NCI-H510A treated with DMSO at 0.1 percent for 48 hours (cell line): ENCODE data around the gene TSKS.
A peak's percentile ranks its signal among the peaks of the same experiment; 100 is the strongest.

Experiments
- DNase-seq: peaks from one replicate; lab custom pipeline; 2025; lab: John Stamatoyannopoulos, UW

Gene TSKS

GRCh38 chr19:49716154-49716553 lies 47.0 kb downstream of the TSKS start:
- no peak for DNase-seq

DNA sequence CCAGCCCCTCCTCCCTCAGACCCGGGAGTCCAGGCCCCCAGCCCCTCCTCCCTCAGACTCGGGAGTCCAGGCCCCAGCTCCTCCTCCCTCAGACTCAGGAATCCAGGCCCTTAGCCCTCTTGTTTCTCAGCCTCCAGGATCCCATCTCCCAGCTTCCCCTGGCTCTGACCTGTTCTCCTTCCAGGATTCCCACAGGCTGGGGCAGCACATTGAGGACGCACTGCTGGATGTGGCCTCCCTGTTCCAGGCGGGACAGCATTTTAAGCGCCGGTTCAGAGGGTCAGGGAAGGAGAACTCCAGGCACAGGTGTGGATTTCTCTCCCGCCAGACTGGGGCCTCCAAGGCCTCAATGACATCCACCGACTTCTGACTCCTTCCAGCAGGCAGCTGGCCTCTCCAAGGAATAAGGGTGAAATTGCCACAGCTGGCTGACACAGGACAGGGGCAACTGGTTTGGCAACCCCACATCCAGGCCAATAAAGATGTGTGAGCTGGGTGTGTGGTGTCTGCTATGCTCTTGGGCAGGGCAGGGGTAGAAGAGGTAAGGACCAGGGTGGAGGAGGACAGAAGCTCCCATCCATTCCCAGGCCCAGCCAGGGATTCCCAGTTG lies 49.8 kb downstream of the TSKS start:
- DNase-seq = no peak

DNA sequence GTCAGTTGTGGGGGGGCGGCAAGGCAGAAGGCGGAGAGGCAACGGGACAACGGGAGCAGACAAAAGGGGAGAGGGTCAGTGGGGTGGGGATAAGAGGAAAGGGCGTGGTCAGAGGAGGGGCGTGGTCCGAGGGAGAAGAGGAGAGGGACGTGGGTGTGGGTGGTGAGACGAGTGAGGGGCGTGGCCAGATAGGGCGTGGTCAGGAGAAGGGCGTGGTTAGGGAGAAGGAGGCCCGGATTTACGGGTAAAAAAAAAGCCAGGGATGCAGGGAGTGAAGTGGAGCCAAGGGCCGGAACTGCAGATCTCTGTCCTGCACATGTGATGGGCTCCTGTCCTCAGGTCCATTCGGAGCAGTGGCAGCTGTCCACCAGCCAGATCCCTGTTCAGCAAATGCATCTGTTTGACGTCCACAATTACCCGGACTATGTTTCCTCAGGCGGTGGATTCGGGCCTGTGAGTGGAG lies 50.7 kb downstream of the TSKS start:
- no peak for DNase-seq

GRCh38 chr19:49710372-49710951 lies 52.6 kb downstream of the TSKS start:
- no peak for DNase-seq

GRCh38 chr19:49705919-49706318 lies 57.2 kb downstream of the TSKS start:
- DNase-seq = no peak

DNA sequence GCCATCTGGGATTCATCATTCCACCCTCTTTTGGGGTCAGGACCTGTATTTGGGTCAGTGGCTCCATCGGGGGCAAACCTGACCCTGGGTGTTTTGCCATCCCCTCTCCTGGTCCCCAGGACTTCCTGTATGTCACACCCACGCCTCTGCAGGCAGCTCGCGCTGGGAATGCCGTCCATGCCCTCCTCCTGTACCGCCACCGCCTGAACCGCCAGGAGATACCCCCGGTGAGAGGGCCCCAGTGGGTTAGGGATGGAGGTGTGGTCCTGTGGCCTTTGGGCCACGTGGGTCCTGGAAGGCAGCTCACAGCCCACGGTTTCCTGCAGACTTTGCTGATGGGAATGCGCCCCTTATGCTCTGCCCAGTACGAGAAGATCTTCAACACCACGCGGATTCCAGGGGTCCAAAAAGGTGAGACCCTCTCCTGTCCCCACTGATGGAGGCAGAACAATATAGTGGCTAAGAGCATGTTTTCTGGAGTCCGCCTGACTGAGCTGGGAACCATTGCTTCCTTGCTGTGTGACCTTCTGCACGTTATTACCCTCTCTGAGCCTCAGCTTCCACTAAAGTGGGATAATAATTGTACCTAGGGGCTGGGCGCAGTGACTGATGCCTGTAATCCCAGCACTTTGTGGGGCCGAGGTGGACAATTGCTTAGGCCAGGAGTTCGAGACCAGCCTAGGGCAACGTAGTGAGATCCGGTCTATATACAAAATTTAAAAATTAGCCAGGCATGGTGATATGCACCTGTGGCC lies 58.0 kb downstream of the TSKS start:
- no peak for DNase-seq

DNA sequence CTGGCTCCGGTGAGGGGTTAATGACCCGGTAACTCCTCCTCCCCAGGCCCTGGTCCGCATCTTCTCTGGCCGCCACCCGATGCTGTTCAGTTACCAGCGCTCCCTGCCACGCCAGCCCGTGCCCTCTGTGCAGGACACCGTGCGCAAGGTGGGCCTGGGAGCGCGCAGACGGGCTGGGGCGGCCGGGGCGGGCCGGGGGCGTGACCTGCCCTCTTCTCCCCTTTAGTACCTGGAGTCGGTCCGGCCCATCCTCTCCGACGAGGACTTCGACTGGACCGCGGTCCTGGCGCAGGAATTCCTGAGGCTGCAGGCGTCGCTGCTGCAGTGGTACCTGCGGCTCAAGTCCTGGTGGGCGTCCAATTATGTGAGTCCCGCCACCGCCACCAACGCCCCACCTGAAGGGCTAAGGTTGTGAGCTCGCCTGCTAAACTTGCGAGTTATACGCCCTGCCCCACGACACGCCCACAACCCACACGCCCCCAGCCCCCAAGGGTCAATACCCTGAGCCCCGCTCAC lies 61.8 kb downstream of the TSKS start:
- DNase-seq = no peak

DNA sequence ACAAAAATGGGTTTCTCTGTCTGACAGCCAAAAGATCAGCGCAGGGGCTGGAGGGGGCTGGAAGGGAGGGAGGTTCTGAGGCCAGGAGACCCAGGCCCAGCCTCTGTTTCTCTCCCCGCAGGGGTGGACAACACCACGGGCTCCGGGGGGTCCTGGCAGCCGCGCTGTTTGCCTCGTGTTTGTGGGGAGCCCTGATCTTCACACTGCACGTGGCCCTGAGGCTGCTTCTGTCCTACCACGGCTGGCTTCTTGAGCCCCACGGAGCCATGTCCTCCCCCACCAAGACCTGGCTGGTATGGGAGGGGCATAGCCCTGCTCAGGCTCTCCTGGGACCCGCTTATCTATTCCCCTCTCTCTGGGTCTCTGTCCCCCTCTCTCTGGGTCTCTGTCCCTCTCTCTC lies 62.5 kb downstream of the TSKS start:
- DNase-seq = no peak

- DNase-seq = no peak
Observed at GRCh38 chr19:49699364-49699763, 63.7 kb downstream of the TSKS start.

- no peak for DNase-seq
Observed at GRCh38 chr19:49696865-49697264, 66.2 kb downstream of the TSKS start.

DNA sequence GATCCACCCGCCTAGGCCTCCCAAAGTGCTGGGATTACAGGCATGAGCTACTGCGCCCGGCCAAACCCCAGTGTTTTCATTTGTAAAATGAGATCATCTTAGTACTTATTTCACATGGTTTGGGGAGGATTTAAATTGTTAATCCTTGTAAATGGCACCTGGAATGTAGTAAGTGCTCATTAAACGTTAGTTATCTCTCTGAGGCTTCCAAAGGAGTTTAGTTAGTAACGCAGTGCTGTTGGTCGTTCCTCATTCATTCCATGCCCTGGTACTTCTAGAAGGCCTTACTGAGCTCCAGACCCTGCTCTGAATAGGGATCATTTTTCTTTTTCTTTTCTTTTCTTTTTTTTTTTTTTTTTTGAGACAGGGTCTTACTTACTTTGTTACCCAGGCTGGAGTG lies 67.0 kb downstream of the TSKS start:
- DNase-seq = no peak

DNA sequence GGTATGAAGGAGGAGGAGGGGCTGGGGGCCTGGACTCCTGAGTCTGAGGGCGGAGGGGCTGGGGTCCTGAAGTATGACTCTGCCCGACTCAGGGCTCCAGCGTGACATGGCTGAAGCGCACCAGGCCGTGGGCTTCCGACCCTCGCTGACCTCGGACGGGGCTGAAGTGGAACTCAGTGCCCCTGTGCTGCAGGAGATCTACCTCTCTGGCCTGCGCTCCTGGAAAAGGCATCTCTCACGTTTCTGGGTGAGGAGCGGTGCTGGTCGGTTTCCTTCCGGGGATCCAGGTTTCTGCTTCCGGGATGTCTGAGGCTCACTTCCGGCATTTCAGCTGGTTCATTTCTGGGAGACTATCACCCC lies 71.0 kb downstream of the TSKS start:
- DNase-seq = no peak

GRCh38 chr19:49691243-49692146 lies 71.6 kb downstream of the TSKS start:
- peak; percentile 86 for DNase-seq

- DNase-seq = peak; percentile 98
Observed at GRCh38 chr19:49690656-49691242, 72.4 kb downstream of the TSKS start, which contains the start of gene CPT1C. CPT1C (plus strand) TSS chr19:49691116; CDS start chr19:49692253, 1,137 bp downstream.

DNA sequence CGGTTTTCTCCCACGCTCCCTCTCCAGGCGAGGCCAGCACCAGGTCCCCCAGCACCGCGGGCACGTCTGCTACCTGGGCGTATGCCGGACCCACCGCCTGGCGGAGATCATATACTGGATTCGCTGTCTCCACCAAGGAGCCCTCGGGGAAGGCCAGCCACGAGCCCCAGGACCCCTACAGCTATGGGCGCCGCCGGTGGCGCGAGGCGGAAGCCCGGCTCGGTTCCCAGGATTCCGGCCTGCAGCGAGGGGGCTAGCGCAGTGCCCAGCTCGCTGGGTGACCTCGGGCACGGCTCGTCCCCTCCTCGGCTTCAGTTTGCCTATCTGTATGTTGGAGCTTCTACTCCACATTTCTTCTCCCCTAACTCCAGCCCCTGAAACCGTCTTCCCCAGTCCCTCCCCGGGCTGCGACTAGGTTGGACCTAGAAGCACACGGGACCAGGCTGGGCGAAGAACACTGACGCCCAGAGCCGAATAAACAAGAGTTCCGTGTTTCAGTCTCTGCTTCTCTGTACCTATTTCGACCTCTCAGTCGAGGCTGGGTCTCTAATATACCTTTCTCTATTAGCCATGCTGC lies 72.9 kb downstream of the TSKS start:
- DNase-seq = peak; percentile 84
